ENCODE results near the gene IL17RA.

GRCh38 chr22:17065433-17065832, 19.4 kb upstream of the IL17RA start:
- TF ChIP-seq POLR2A (IDR thresholded peaks at IDR 0.05; ENCODE audit: low read length), result no peak
- TF ChIP-seq GATA1 (IDR thresholded peaks at IDR 0.05; ENCODE audit: low read depth, low read length), result no peak

All from erythroblast (primary cell).